K562 (cell line): ENCODE results near the gene RDH5. TPM values are rescaled to one million over a fixed set of nuclear protein-coding genes. Genes with fewer than 3 reads are reported as not detected.
A peak's percentile ranks its signal among the peaks of the same experiment; 100 is the strongest.

Experiments used
- ATF2 ChIP-seq: sonication (generic); formaldehyde crosslinking; IDR thresholded peaks from 2 replicates; pipeline ENCODE4 v1.8.1; 2022; ENCODE audit warnings: missing genetic modification reagents
- CBX3 ChIP-seq, 2 experiments: IDR thresholded peaks; 1 replicate in 1 of 2; 2 replicates in 1 of 2; pipeline ENCODE4 v1.6.1; 2012; ENCODE audit warnings: inconsistent platforms in 2 of 2, low read length in 2 of 2, borderline replicate concordance in 1 of 2, control low read depth in 1 of 2
- ERF ChIP-seq: fragments of 450-650 bp; formaldehyde crosslinking; IDR thresholded peaks from 2 replicates; pipeline ENCODE4 v1.4.0; 2020; ENCODE audit warnings: mild to moderate bottlenecking, mixed read lengths
- HLTF ChIP-seq: fragments of 450-650 bp; IDR thresholded peaks from 2 replicates; pipeline ENCODE4 v1.6.1; 2016
- MAFF ChIP-seq: IDR thresholded peaks from 2 replicates; pipeline ENCODE4 v1.6.1; 2012; ENCODE audit warnings: low read length, improper control_type of control experiment
- PHB ChIP-seq: fragments of 250-450 bp; sonication (Bioruptor Pico); IDR thresholded peaks from 2 replicates; pipeline ENCODE4 v1.5.0; 2021
- RAD21 ChIP-seq, 2 experiments: fragments of 250-450 bp in 1 of 2; fragments of 450-650 bp in 1 of 2; sonication (Bioruptor Pico) in 1 of 2; formaldehyde crosslinking in 1 of 2; IDR thresholded peaks in 1 of 2; conservative IDR thresholded peaks in 1 of 2; 2 replicates each; pipeline versions ENCODE4 v1.4.0 to v1.8.0; 2020 to 2022; ENCODE audit warnings: mild to moderate bottlenecking in 2 of 2, moderate library complexity in 1 of 2
- TCF7 ChIP-seq: sonication (generic); IDR thresholded peaks from 2 replicates; pipeline ENCODE4 v1.6.1; 2016; ENCODE audit warnings: antibody characterized with exemption, borderline replicate concordance
- TRIM24 ChIP-seq, 2 experiments: fragments of 450-650 bp; IDR thresholded peaks; 2 replicates each; pipeline ENCODE4 v1.6.1; 2016
- TRIM28 ChIP-seq: fragments of 450-650 bp; IDR thresholded peaks from 2 replicates; pipeline ENCODE4 v1.6.1; 2017
- ZBTB40 ChIP-seq, 2 experiments: fragments of 450-650 bp in 1 of 2; sonication (generic) in 1 of 2; formaldehyde crosslinking in 1 of 2; IDR thresholded peaks; 2 replicates each; pipeline versions ENCODE4 v1.7.1 to v1.9.0; 2016 to 2022; ENCODE audit warnings: inconsistent platforms in 1 of 2, mild to moderate bottlenecking in 1 of 2, missing genetic modification reagents in 1 of 2
- ZNF280B ChIP-seq: fragments of 250-450 bp; sonication (Bioruptor Pico); IDR thresholded peaks from 2 replicates; pipeline ENCODE4 v1.5.1; 2021; ENCODE audit warnings: mild to moderate bottlenecking
- polyA plus RNA-seq, 8 experiments: library from polyadenylated mRNA; depleted of rRNA in 4 of 8; stranded (reverse) in 5 of 8; unstranded in 3 of 8; fragments of >200 nt; fragmentation: Nextera tagmentation in 2 of 8; fragmentation: Illumina TruSeq in 1 of 8; extraction: Ambion mirVana in 2 of 8; extraction: Trizol in 1 of 8; gene quantifications; 2 replicates each; pipeline versions ENCODE4 v1.2.1 to v1.2.3, GENCODE V29; 2011 to 2014; ENCODE audit warnings: inconsistent platforms in 1 of 8, missing spikeins in 1 of 8
- total RNA-seq, 7 experiments: library from RNA; depleted of rRNA in 6 of 7; stranded (reverse); fragments of >200 nt in 6 of 7; fragmentation: Illumina TruSeq in 2 of 7; extraction: Trizol in 2 of 7; gene quantifications; 2 replicates each; pipeline versions ENCODE4 v1.2.1 to v1.2.3, GENCODE V29; 2011 to 2021; ENCODE audit warnings: low replicate concordance in 1 of 7
- TF ChIP-seq, protein P1 (sequence below): fragments of 450-650 bp; IDR thresholded peaks from 2 replicates; pipeline ENCODE4 v1.6.1; 2016; ENCODE audit warnings: missing biosample characterization, missing genetic modification characterization

RDH5 gene
- total and polyA plus RNA-seq, 9 of the 15 experiments (the other 6 are each of a cell fraction or from before 2014, with no cell fraction given) = 0.28 to 2.0 (median 1.1) TPM; not detected in 1

DNA sequence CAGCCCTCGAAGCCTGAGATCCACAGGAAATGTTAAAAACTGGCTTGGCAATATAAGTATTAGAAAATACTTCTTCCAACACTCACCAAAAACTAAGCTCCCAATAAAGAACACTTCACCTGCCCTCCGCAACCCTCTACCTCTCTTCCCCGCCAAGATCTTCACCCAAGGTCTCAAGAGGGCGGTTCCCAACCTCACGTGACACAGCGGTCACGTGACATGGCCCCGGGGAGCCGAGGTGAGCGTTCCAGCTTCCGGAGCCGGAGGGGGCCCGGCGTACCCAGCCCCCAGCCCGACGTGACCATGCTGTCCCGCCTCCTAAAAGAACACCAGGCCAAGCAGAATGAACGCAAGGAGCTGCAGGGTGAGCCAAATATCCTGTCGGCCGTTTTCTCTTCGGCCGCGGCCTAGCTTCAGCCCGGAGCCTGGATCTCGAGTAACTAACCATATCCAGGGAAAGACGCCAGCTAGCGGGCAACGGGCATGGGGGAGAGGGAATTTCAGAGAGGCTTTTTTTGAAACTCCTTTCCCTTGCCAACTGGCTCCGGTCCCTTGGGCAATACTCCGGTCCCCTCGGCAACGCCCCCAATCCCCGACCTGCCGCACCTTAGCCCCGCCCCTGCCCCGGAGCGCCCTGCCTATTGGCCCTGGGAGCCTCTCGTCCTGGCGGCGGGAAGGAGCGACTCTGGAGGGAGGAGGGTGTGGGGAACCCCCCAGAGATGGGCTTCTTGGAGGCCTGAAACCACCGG lies 4.2 kb upstream of the RDH5 start, which contains the start of gene BLOC1S1 (continued):
- TF ChIP-seq ZBTB40 (IDR thresholded peaks at IDR 0.05) (peak; percentile 62), ZBTB40 (CRISPR knock-in tag; IDR thresholded peaks at IDR 0.05) (no peak), MAFF (no peak), CBX3 (IDR thresholded peaks at IDR 0.05; ENCODE audit: borderline replicate concordance in 1 of 2, low read length in 2 of 2) (peak in 1 of 2 experiments; percentile 82; a peak in 1 of 3 replicates), ZNF280B (CRISPR knock-in tag) (no peak), HLTF (0 out of 2 replicates have a peak, but pooled peaks have one; percentile 62), RAD21 (CRISPR knock-in tag; conservative IDR thresholded peaks at IDR 0.05 in 1 of 2, IDR thresholded peaks at IDR 0.05 in 1 of 2) (no peak), ERF (CRISPR knock-in tag) (peak; percentile 91), ATF2 (CRISPR knock-in tag) (no peak), TRIM24 (IDR thresholded peaks at IDR 0.05) (peak in 1 of 2 experiments; percentile 64; a peak in 2 of 4 replicates), PHB (no peak), TRIM28 (peak; percentile 20; the same call in 1 of the 2 replicates), TCF7 (no peak; the same call in 1 of the 2 replicates)
- TF ChIP-seq, protein P1, sequence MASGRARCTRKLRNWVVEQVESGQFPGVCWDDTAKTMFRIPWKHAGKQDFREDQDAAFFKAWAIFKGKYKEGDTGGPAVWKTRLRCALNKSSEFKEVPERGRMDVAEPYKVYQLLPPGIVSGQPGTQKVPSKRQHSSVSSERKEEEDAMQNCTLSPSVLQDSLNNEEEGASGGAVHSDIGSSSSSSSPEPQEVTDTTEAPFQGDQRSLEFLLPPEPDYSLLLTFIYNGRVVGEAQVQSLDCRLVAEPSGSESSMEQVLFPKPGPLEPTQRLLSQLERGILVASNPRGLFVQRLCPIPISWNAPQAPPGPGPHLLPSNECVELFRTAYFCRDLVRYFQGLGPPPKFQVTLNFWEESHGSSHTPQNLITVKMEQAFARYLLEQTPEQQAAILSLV = 0 out of 2 replicates have a peak, but pooled peaks have one; percentile 33
